Astrocyte (in vitro differentiated cells and primary cell): ENCODE measurements around the gene INTS4. TPM values are rescaled to one million over a fixed set of nuclear protein-coding genes. Genes with fewer than 3 reads are reported as not detected.
"Not testable (repeated sequence)": the region's sequence is repeated elsewhere in the genome, so short reads cannot be mapped to it uniquely, and the experiment has no call there.

Experiments
- DNase-seq: peaks from one replicate; pipeline ENCODE4 v3.0.0-alpha.2; 2010; ENCODE audit warnings: low read depth
- FAIRE-seq: peaks from 2 replicates; lab custom pipeline; 2011; peaks lifted over from hg19 to GRCh38; lab: Jason Lieb, UNC
- H2AFZ ChIP-seq: 2 replicates; pipeline ENCODE4 v1.6.0; 2012; ENCODE audit warnings: low read depth, low read length, inconsistent platforms
- H3K27ac ChIP-seq: 2 replicates; pipeline ENCODE4 v1.5.1; 2011; ENCODE audit warnings: low read depth, low read length, inconsistent platforms
- H3K27me3 ChIP-seq: 2 replicates; pipeline ENCODE4 v1.6.0; 2011; ENCODE audit warnings: low read length, inconsistent platforms; ENCODE audit not compliant: insufficient read depth
- H3K36me3 ChIP-seq: 2 replicates; pipeline ENCODE4 v1.5.1; 2011; ENCODE audit warnings: low read length, inconsistent platforms; ENCODE audit not compliant: insufficient read depth
- H3K4me1 ChIP-seq: 2 replicates; pipeline ENCODE4 v1.5.1; 2011; ENCODE audit warnings: low read length, inconsistent platforms; ENCODE audit not compliant: insufficient read depth
- H3K4me2 ChIP-seq: 2 replicates; pipeline ENCODE4 v1.6.0; 2012; ENCODE audit warnings: low read length, inconsistent platforms
- H3K4me3 ChIP-seq: 2 replicates; pipeline ENCODE4 v1.5.1; 2011; ENCODE audit warnings: low read depth, mild to moderate bottlenecking, low read length, inconsistent platforms; ENCODE audit not compliant: insufficient read depth
- H3K79me2 ChIP-seq: 2 replicates; pipeline ENCODE4 v1.6.0; 2012; ENCODE audit warnings: mild to moderate bottlenecking, low read length, inconsistent platforms; ENCODE audit not compliant: insufficient read depth
- H3K9ac ChIP-seq: 2 replicates; pipeline ENCODE4 v1.6.0; 2012; ENCODE audit warnings: mild to moderate bottlenecking, low read length, inconsistent platforms
- H3K9me3 ChIP-seq: 2 replicates; pipeline ENCODE4 v1.5.1; 2012; ENCODE audit warnings: low read depth, mild to moderate bottlenecking, low read length, inconsistent platforms; ENCODE audit not compliant: insufficient read depth
- H4K20me1 ChIP-seq: 2 replicates; pipeline ENCODE4 v1.6.0; 2012; ENCODE audit warnings: low read length, inconsistent platforms; ENCODE audit not compliant: insufficient read depth
- H3K27ac Mint-ChIP-seq: one replicate; pipeline ENCODE4 v1.8.0; 2021; ENCODE audit warnings: mild to moderate bottlenecking, mixed read lengths; ENCODE audit not compliant: unreplicated experiment
- H3K27me3 Mint-ChIP-seq: one replicate; pipeline ENCODE4 v1.8.0; 2021; ENCODE audit warnings: low read depth, mixed read lengths; ENCODE audit not compliant: unreplicated experiment
- H3K36me3 Mint-ChIP-seq: one replicate; pipeline ENCODE4 v1.8.0; 2021; ENCODE audit warnings: low read depth, mixed read lengths; ENCODE audit not compliant: unreplicated experiment
- H3K4me1 Mint-ChIP-seq: one replicate; pipeline ENCODE4 v1.8.0; 2021; ENCODE audit warnings: low read depth, mixed read lengths; ENCODE audit not compliant: unreplicated experiment
- H3K4me3 Mint-ChIP-seq: one replicate; pipeline ENCODE4 v1.8.0; 2021; ENCODE audit warnings: mild to moderate bottlenecking, moderate library complexity, mixed read lengths; ENCODE audit not compliant: unreplicated experiment
- H3K9me3 Mint-ChIP-seq: one replicate; pipeline ENCODE4 v1.8.0; 2021; ENCODE audit warnings: mild to moderate bottlenecking, mixed read lengths; ENCODE audit not compliant: unreplicated experiment
- EZH2 ChIP-seq: IDR thresholded peaks from 2 replicates; pipeline ENCODE4 v1.6.1; 2012; ENCODE audit warnings: mild to moderate bottlenecking, low read length, inconsistent platforms; ENCODE audit not compliant: insufficient read depth
- total RNA-seq: library from RNA; stranded (reverse); gene quantifications from 2 replicates; pipeline ENCODE4 v1.2.1, GENCODE V29; 2021
- TF ChIP-seq, protein P1 (sequence below): IDR thresholded peaks from 2 replicates; pipeline ENCODE4 v1.5.1; 2011; ENCODE audit warnings: low read depth, mild to moderate bottlenecking, inconsistent platforms, low read length, moderate library complexity; ENCODE audit not compliant: insufficient read depth

The INTS4 gene
- total RNA-seq, 1 donor from 2014 or later: 35.0 TPM

DNA sequence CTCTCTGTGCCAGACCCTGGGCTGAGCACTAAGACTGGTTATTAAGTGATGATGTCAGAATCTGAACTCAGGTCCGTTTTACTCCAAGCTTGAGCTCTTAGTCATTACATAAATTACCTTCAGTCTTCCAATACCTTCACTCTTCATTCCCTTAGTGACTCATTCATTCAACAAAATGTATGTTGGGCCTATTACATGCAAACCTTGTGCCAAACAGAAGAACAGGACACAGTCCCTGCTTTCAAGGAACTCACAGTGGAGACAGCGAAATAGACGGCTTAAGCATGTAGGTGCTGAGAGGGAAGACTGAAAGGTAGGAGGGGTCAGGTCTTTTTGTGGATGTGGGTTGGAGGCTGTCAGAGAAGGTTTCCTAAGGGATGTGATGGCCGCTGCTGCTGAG is 25.3 kb upstream of the INTS4 start:
- H3K9me3 Mint-ChIP-seq: no peaks in the 10 kb centered on the region

DNA sequence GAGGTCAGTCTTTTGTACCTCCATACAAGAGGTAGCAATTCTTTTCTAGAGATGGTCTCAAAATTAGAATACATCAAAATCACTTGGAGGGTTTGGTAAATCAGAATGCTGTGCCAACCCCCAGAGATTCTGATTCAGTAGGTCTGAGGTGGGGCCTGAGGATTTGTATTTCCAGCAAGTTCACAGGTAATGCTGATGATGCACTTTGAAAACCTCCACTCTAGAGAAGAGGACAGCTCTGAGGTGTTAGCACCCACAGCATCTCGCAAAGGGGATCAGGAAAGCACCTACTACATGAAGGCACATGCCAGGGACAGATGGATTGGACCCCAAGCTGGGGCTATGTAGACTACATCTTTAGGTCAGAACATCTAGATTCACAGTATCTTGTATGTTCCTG is 21.4 kb upstream of the INTS4 start:
- Mint-ChIP-seq H3K36me3 (peaks cover 4% of the 10 kb centered on the region), H3K4me1 (peaks cover 10% of the 10 kb centered on the region), H3K27ac (no peak overlapping the region), H3K4me3 (no peak overlapping the region), H3K9me3 (no peaks in the 10 kb centered on the region), H3K27me3 (peaks cover 3% of the 10 kb centered on the region)
- no peaks in the 10 kb centered on the region for H4K20me1 ChIP-seq
- FAIRE-seq (no peak), DNase-seq (no peak)
- TF ChIP-seq, protein P1, sequence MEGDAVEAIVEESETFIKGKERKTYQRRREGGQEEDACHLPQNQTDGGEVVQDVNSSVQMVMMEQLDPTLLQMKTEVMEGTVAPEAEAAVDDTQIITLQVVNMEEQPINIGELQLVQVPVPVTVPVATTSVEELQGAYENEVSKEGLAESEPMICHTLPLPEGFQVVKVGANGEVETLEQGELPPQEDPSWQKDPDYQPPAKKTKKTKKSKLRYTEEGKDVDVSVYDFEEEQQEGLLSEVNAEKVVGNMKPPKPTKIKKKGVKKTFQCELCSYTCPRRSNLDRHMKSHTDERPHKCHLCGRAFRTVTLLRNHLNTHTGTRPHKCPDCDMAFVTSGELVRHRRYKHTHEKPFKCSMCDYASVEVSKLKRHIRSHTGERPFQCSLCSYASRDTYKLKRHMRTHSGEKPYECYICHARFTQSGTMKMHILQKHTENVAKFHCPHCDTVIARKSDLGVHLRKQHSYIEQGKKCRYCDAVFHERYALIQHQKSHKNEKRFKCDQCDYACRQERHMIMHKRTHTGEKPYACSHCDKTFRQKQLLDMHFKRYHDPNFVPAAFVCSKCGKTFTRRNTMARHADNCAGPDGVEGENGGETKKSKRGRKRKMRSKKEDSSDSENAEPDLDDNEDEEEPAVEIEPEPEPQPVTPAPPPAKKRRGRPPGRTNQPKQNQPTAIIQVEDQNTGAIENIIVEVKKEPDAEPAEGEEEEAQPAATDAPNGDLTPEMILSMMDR: no peak
- TF ChIP-seq EZH2: no peak
- H2AFZ ChIP-seq: no peak overlapping the region
- H3K79me2 ChIP-seq: no peaks in the 10 kb centered on the region
- H3K9ac ChIP-seq: no peak overlapping the region
- no peaks in the 10 kb centered on the region for H3K27me3 ChIP-seq
- no peaks in the 10 kb centered on the region for H3K4me1 ChIP-seq
- no peaks in the 10 kb centered on the region for H3K9me3 ChIP-seq
- no peak overlapping the region for H3K27ac ChIP-seq
- H3K4me2 ChIP-seq: no peak overlapping the region
- no peak overlapping the region for H3K4me3 ChIP-seq
- no peaks in the 10 kb centered on the region for H3K36me3 ChIP-seq

More for the DNA sequence above, 25.3 kb upstream of the INTS4 start:
- H3K36me3 ChIP-seq: no peaks in the 10 kb centered on the region
- Mint-ChIP-seq H3K27me3 (peaks cover 12% of the 10 kb centered on the region), H3K27ac (peak overlapping the region; percentile 6), H3K4me3 (no peak overlapping the region), H3K36me3 (peaks cover 4% of the 10 kb centered on the region), H3K4me1 (peaks cover 13% of the 10 kb centered on the region)
- TF ChIP-seq, protein P1: no peak
- no peak for TF ChIP-seq EZH2
- no peaks in the 10 kb centered on the region for H3K79me2 ChIP-seq
- H3K27me3 ChIP-seq: no peaks in the 10 kb centered on the region
- no peaks in the 10 kb centered on the region for H4K20me1 ChIP-seq
- H3K4me1 ChIP-seq: no peaks in the 10 kb centered on the region
- no peak overlapping the region for H3K9ac ChIP-seq
- DNase-seq (peak; percentile 46), FAIRE-seq (no peak)
- H3K9me3 ChIP-seq: no peaks in the 10 kb centered on the region
- no peak overlapping the region for H3K27ac ChIP-seq
- H3K4me2 ChIP-seq: peak overlapping the region; percentile 6
- H2AFZ ChIP-seq: no peak overlapping the region
- H3K4me3 ChIP-seq: no peak overlapping the region

DNA sequence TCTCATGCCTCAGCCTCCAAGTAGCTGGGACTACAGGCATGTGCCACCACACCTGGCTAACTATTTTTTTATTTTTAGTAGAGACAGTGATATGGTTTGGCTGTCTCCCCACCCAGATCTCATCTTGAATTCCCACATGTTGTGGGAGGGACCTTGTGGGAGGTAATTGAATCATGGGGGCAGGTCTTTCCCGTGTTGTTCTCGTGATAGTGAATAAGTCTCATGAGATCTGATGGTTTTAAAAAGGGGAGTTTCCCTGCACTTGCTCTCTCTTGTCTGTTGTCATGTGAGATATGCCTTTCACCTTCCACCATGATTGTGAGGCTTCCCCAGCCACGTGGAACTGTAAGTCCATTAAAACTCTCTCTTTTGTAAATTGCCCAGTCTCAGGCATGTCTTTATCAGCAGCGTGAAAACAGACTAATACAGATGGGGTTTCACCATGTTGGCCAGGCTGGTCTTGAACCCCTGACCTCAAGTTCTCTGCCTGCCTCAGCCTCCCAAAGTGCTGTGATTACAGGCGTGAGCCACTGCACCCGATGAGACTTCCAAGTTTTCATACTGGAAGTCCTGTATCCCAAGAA is 20.6 kb upstream of the INTS4 start:
- not testable (repeated sequence) for H3K4me3 ChIP-seq, H3K36me3 Mint-ChIP-seq, FAIRE-seq, H3K4me1 Mint-ChIP-seq, H3K9me3 Mint-ChIP-seq, H3K9me3 ChIP-seq, H3K27me3 Mint-ChIP-seq, H2AFZ ChIP-seq, H3K36me3 ChIP-seq, H3K4me1 ChIP-seq, H3K4me3 Mint-ChIP-seq, H4K20me1 ChIP-seq, H3K4me2 ChIP-seq, H3K27me3 ChIP-seq, H3K79me2 ChIP-seq, H3K27ac ChIP-seq, H3K27ac Mint-ChIP-seq, DNase-seq, H3K9ac ChIP-seq
